GM21576 (cell line): ENCODE results near the gene BID.

Experiments used
- ATAC-seq: cut with Tn5 transposase; IDR thresholded peaks from one replicate; pipeline ENCODE4 v1.9.1; 2021; ENCODE audit warnings: mild to moderate bottlenecking, moderate library complexity; ENCODE audit not compliant: unreplicated experiment

The BID gene

DNA sequence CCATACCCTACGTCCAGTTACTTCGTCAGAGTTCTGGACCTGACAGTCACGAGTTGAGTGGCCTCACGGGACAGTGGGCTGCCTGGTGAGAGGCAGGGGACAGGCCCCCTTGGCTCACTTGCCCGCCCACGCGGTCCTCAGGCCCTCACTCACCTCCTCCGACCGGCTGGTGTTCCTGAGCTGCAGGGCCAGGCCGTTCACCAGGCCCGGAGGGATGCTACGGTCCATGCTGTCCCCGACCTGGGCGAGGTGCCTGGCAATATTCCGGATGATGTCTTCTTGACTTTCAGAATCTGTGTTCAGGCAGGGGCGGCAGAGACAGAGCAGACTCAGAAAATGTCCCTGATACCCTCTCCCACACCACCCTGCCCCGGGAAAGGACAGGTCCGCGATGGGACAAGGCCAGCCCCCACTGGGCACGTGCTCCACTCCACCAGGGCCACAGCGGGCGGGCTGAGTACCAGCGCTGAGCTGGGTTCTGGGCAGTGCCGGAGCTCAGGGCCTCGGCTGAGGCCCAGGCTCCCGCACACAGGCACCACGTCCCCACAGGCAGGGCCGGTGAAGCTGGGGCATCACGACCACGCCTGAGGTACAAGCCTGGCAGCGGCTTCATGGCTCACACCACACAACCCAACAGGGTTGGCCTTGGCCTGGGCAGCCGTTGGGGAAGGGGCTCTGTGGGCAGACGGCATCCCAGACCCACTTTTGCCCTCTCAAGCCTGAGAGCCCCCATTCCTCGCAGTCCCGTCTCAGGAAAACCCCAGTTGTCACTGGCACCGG, 34.9 kb downstream of the BID start:
- no peak for ATAC-seq

GRCh38 chr22:17738386-17739128, 35.7 kb downstream of the BID start:
- ATAC-seq: no peak

- ATAC-seq: no peak
Measured at GRCh38 chr22:17734187-17734586, 40.1 kb downstream of the BID start.

DNA sequence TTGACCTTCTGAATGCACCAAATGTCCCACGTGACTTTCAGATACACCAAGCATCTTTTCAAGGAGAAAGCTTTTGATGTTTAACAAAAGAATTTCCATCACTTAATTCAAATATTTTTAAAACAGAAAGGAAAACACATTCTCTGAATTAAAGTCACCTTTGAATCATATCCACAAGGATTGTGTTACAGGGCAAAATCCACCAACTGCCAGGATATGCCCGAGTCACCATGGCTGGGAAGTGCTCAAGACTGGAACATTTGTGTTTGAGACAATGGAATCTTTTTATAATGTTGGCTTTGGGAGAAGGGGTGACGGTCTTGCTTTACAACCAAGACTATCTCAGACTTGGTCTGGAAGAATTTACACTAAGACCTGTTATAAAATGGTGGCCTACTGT, 40.8 kb downstream of the BID start:
- no peak for ATAC-seq

DNA sequence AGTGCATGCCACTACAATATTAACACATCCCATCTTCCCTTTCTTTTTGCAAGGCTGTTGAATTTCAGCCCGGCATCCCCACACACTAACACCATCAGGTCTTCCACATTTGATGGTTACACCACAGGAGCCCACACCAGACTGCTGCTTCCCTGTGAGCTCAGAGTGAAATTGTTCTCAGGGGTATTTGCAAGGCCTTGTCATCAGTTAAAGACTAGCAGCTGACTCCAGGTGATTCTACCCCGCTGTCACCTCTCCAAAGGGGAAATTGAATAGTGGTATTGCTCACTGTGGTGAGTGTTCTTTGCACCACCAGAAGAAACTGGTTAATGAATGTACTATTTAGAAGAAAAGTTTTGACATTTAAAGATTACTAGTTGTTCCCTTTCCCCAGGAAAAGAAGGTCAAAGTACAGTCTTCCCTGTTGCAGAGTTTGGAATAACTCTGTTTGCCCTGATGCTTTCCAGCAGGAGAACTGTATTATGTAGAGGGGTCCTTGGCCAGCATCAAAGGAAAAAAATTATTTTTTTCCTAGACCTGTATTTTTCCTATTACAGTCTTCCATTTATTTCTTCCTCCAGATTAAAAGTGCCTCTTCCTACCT, 41.9 kb downstream of the BID start:
- no peak for ATAC-seq

DNA sequence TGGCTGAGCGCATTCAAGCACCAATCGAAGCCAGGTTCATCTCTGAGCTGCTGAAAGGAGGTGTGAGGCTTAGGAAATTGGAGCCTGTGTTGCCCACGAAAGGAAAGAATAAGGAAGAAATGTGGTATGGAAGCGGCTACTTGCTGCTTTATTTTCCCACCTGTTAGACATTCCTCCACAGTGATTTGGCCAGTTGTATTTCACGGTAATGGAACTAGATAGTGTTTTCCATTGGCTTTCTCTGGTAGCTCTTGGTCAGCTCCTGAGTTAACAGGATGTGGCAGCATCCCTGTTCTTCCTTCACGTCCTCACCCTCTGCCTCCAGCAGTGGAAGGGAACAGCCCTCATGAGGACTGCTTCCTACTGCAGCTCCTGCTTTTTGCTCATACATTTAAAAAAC, 44.7 kb downstream of the BID start:
- ATAC-seq: no peak

DNA sequence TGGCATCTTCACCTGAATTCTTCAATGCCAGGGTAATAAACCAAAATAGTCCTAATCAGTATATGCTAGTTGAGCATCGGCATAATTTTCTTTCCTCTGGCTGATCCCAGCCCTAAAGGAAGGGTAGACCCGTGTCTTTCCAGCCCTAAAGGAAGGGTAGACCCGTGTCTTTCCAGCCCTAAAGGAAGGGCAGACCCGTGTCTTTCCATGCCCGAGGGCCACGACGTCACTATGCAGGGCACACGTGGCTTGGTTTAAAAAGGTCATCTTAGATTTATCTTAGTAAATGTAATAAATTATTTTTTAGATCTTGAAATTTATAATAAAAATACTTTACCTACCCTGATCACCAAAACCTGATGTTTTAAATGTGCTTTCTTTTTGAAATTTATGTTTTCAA, 45.5 kb downstream of the BID start:
- ATAC-seq: no peak

DNA sequence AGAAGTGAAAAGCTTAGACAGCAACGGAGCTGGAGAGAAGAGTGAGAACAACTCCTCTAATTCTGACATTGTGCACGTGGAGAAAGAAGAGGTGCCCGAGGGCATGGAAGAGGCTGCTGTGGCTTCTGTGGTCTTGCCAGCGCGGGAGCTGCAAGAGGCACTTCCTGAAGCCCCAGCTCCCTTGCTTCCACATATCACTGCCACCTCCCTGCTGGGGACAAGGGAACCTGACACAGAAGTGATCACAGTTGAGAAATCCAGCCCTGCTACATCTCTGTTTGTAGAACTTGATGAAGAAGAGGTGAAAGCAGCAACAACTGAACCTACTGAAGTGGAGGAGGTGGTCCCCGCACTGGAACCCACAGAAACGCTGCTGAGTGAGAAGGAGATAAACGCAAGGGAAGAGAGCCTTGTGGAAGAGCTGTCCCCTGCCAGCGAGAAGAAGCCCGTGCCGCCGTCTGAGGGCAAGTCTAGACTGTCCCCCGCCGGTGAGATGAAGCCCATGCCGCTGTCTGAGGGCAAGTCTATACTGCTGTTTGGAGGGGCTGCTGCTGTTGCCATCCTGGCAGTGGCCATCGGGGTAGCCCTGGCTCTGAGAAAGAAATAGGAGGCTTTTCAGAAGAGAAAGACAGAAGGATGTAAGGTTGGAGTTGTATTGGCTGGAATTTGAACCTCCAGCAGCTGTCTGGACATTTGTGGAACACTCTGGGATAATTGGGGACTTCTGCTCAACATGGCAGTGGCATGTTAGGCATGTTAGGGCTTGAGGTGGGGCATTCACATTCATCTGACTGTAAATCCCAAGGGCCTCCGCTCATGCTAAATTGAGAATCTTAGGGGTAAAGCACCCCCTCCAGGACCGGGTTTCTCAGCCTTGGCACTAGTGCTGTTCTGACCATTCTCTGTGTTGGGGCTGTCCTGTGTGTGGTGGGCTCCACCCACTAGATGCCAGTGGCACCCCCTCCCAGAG, 47.1 kb downstream of the BID start:
- ATAC-seq: no peak

DNA sequence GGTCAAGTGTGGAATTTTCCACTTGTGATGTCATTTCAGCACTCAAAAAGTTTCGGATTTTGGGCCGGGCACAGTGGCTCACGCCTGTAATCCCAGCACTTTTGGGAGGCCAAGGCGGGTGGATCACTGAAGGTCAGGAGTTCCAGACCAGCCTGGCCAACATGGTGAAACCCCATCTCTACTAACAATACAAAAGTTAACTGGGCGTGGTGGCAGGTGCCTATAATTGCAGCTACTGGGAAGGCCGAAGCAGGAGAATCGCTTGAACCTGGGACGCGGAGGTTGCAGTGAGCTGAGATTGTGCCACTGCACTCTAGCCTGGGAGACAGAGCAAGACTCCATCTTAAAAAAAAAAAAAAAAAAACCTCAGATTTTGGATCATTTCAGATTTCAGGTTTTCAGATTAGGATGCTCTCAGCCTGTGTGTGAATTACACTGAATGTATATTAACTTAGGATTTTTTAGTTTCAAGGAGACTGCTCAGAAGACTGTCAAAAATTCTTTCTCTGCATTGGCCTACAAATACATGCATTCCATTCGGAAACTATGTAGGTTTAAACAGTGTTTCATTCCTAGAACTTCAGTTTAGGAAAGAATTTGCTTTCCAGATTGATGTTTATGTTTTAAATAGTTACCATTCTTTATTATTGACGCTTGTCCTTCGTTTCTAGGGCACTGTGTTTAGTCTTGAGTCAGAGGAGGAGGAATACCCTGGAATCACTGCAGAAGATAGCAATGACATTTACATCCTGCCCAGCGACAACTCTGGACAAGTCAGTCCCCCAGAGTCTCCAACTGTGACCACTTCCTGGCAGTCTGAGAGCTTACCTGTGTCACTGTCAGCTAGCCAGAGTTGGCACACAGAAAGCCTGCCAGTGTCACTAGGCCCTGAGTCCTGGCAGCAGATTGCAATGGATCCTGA, 48.0 kb downstream of the BID start:
- ATAC-seq: no peak

DNA sequence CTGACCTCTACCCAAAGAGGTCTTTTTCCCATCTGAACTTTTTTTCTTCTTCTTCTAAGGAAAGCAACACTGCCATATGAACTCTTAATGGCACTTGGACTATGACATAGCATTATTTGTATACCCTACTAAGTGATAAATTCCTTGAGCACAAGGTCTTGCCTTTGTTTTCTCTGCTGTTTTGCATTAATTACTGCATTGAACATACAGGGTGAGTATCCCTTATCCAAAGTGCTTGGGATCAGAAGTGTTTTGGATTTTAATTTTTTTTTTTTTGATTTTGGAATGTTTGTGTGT, 48.8 kb downstream of the BID start:
- ATAC-seq: no peak

- no peak for ATAC-seq
Measured at GRCh38 chr22:17724678-17725499, 49.4 kb downstream of the BID start.

- no peak for ATAC-seq
Measured at GRCh38 chr22:17724241-17724640, 50.0 kb downstream of the BID start.

GRCh38 chr22:17719911-17720310, 54.4 kb downstream of the BID start:
- ATAC-seq: no peak

DNA sequence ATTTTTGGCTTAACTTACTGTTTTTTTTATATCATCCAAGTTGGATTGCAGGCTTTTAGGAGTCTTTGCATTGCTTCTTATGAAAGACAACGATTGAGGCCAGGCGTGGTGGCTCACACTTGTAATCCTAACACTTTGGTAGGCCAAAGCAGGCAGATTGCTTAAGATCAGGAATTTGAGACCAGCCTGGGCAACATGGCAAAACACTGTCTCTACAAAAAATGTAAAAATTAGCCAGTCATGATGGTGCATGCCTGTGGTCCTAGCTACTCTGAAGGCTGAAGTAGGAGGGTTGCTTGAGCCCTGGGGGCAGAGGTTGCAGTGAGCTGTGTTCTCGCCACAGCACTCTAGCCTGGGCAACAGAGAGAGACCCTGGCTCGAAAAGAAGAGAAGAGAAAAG, 56.6 kb downstream of the BID start:
- no peak for ATAC-seq

- no peak for ATAC-seq
Measured at GRCh38 chr22:17716529-17716928, 57.7 kb downstream of the BID start.

GRCh38 chr22:17712441-17712840, 61.8 kb downstream of the BID start:
- ATAC-seq: no peak

DNA sequence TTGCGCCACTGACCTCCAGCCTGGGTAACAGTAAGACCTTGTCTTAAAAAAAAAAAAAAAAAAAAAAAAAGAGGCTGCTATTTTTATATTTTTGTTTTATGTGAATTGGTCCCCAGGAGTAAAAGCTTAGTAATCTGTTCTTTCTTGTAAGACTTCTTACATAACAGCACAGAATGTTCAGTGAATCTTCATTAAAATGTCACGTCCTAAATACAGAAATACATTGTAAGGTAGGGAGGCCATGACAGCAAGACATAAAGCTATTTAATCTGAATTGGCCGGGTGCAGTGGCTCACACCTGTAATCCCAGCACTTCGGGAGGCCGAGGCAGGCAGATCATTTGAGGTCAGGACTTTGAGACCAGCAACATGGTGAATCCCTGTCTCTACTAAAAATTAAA, 64.2 kb downstream of the BID start:
- ATAC-seq: no peak

DNA sequence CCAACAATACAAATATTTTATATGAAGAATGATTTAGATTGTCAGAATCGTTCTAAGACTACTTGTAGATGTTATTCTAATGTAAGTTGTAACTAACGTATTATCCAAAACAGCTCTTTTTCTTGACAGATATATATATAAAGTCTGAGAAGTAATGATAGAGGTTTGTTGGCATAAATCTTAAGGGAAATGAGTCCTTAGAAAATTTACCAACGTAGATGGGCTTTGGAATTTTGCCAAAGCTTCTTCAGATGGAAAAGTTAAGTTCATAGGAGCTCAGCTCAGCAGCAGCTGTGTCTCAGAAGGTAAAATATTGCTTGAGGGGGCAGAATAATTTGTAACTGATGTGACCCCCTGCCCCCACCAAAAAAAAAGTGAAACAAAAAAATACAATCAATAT, 66.7 kb downstream of the BID start:
- no peak for ATAC-seq

- ATAC-seq: no peak
Measured at GRCh38 chr22:17706947-17707346, 67.3 kb downstream of the BID start.
